Panc1 (cell line): Measurements from ENCODE around the gene LRRC27.

Experiments used
- CTCF ChIP-seq: fragments of 450-650 bp; IDR thresholded peaks from 2 replicates; pipeline ENCODE4 v1.5.1; 2017; ENCODE audit warnings: mild to moderate bottlenecking
- POLR2AphosphoS5 ChIP-seq: IDR thresholded peaks from 2 replicates; pipeline ENCODE4 v1.6.1; 2012; ENCODE audit warnings: mild to moderate bottlenecking, low read depth, low read length, moderate library complexity
- REST ChIP-seq, 2 experiments: IDR thresholded peaks; 2 replicates each; pipeline ENCODE4 v1.6.1; 2011 to 2012; ENCODE audit warnings: low read depth in 2 of 2, control low read depth in 1 of 2, low read length in 1 of 2, mild to moderate bottlenecking in 1 of 2, moderate library complexity in 1 of 2; ENCODE audit not compliant: insufficient read depth in 1 of 2

GRCh38 chr10:132390170-132390920, 58.4 kb downstream of the LRRC27 start:
- no peak for TF ChIP-seq CTCF
- no peak for TF ChIP-seq POLR2AphosphoS5
- TF ChIP-seq REST (IDR thresholded peaks at IDR 0.05; ENCODE audit: insufficient read depth in 1 of 2, low read depth in 2 of 2, low read length in 1 of 2): no peak
